Measurements from ENCODE around the gene CIDEB. TPM values are rescaled to one million over a fixed set of nuclear protein-coding genes. Genes with fewer than 3 reads are reported as not detected.
A peak's percentile ranks its signal among the peaks of the same experiment; 100 is the strongest.

CIDEB gene
- total and polyA plus RNA-seq, 2 of the 13 experiments (the other 11 are each of a cell fraction or from before 2014, with no cell fraction given): 35.8 to 110 TPM

DNA sequence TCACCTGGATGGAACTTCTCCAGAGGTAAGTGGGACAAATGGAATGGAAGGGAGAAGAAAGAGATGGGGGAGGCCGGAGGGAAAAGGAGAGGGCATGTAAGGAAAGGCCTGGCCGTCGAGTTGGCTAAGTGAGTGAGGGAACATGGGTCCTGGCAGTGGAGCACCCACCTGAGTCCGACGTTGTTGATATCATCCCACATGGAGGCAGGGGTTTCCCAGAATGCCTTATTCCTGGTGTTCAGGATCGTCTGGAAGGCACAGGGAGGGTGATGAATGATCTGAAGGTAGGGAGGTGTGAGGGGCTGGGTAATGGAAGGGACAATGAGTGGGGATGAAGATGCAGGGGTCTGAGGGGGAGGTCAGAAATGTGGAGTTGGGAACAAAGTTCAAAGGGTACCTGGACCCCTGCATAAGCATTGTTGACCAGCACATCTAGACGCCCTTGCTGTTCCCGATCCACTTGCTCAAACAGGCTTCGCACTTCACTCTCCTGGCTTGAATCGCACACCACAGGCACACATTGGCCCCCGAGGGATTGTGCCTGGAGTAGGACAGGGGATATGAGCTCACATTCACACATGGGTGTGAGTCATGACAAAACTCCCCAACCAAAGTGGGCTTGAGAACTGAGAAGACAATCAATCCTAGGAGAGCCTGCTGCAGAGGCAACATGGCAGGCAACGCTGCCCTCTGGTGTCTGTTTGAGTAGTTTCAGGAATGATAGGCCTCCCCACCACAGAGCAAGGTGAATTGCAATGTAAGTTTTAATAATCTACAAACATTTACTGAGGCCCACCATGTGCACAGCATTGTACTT, 11.2 kb downstream of the CIDEB start (continued):
- TF ChIP-seq, protein P1, sequence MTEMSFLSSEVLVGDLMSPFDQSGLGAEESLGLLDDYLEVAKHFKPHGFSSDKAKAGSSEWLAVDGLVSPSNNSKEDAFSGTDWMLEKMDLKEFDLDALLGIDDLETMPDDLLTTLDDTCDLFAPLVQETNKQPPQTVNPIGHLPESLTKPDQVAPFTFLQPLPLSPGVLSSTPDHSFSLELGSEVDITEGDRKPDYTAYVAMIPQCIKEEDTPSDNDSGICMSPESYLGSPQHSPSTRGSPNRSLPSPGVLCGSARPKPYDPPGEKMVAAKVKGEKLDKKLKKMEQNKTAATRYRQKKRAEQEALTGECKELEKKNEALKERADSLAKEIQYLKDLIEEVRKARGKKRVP (CRISPR knock-in tag; IDR thresholded peaks at IDR 0.05): 0 out of 4 replicates have a peak, but pooled peaks of 1 of the 2 experiments have one; percentile 26
- no peak for TF ChIP-seq CHD2 (IDR thresholded peaks at IDR 0.05; ENCODE audit: low read depth, low read length)
- no peak for TF ChIP-seq ZNF10 (CRISPR knock-in tag; IDR thresholded peaks at IDR 0.05; ENCODE audit: borderline replicate concordance, low read depth)
- TF ChIP-seq, protein P2, sequence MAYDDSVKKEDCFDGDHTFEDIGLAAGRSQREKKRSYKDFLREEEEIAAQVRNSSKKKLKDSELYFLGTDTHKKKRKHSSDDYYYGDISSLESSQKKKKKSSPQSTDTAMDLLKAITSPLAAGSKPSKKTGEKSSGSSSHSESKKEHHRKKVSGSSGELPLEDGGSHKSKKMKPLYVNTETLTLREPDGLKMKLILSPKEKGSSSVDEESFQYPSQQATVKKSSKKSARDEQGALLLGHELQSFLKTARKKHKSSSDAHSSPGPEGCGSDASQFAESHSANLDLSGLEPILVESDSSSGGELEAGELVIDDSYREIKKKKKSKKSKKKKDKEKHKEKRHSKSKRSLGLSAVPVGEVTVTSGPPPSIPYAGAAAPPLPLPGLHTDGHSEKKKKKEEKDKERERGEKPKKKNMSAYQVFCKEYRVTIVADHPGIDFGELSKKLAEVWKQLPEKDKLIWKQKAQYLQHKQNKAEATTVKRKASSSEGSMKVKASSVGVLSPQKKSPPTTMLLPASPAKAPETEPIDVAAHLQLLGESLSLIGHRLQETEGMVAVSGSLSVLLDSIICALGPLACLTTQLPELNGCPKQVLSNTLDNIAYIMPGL (CRISPR knock-in tag; IDR thresholded peaks at IDR 0.05; ENCODE audit: borderline replicate concordance in 1 of 2, low read depth in 1 of 2): peak; percentile 68 to 90
- 0 out of 2 replicates have a peak, but pooled peaks have one; percentile 14 for TF ChIP-seq TEAD2 (CRISPR knock-in tag; IDR thresholded peaks at IDR 0.05)
- TF ChIP-seq, protein P3, sequence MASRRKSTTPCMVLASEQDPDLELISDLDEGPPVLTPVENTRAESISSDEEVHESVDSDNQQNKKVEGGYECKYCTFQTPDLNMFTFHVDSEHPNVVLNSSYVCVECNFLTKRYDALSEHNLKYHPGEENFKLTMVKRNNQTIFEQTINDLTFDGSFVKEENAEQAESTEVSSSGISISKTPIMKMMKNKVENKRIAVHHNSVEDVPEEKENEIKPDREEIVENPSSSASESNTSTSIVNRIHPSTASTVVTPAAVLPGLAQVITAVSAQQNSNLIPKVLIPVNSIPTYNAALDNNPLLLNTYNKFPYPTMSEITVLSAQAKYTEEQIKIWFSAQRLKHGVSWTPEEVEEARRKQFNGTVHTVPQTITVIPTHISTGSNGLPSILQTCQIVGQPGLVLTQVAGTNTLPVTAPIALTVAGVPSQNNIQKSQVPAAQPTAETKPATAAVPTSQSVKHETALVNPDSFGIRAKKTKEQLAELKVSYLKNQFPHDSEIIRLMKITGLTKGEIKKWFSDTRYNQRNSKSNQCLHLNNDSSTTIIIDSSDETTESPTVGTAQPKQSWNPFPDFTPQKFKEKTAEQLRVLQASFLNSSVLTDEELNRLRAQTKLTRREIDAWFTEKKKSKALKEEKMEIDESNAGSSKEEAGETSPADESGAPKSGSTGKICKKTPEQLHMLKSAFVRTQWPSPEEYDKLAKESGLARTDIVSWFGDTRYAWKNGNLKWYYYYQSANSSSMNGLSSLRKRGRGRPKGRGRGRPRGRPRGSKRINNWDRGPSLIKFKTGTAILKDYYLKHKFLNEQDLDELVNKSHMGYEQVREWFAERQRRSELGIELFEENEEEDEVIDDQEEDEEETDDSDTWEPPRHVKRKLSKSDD (CRISPR knock-in tag; IDR thresholded peaks at IDR 0.05; ENCODE audit: low read depth): 0 out of 2 replicates have a peak, but pooled peaks have one; percentile 22
- TF ChIP-seq U2AF1 (optimal IDR thresholded peaks at IDR 0.05; ENCODE audit: low read depth, low read length): no peak
- no peak for TF ChIP-seq ZFP37 (CRISPR knock-in tag; IDR thresholded peaks at IDR 0.05; ENCODE audit: borderline replicate concordance)
- TF ChIP-seq, protein P4, sequence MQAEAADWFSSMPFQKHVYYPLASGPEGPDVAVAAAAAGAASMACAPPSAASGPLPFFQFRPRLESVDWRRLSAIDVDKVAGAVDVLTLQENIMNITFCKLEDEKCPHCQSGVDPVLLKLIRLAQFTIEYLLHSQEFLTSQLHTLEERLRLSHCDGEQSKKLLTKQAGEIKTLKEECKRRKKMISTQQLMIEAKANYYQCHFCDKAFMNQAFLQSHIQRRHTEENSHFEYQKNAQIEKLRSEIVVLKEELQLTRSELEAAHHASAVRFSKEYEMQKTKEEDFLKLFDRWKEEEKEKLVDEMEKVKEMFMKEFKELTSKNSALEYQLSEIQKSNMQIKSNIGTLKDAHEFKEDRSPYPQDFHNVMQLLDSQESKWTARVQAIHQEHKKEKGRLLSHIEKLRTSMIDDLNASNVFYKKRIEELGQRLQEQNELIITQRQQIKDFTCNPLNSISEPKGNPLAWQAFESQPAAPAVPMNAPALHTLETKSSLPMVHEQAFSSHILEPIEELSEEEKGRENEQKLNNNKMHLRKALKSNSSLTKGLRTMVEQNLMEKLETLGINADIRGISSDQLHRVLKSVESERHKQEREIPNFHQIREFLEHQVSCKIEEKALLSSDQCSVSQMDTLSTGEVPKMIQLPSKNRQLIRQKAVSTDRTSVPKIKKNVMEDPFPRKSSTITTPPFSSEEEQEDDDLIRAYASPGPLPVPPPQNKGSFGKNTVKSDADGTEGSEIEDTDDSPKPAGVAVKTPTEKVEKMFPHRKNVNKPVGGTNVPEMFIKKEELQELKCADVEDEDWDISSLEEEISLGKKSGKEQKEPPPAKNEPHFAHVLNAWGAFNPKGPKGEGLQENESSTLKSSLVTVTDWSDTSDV (CRISPR knock-in tag; IDR thresholded peaks at IDR 0.05): no peak
- no peak for TF ChIP-seq SOX13 (IDR thresholded peaks at IDR 0.05)
- TF ChIP-seq SOX13 (CRISPR knock-in tag; conservative IDR thresholded peaks at IDR 0.05 in 1 of 2, IDR thresholded peaks at IDR 0.05 in 1 of 2): peak in 1 of 2 experiments; percentile 43; a peak in 1 of 4 replicates
- TF ChIP-seq RCOR2 (CRISPR knock-in tag; IDR thresholded peaks at IDR 0.05): no peak
- TF ChIP-seq NR2C2 (CRISPR knock-in tag; IDR thresholded peaks at IDR 0.05; ENCODE audit: borderline replicate concordance): peak; percentile 30; the same call in 1 of the 2 replicates
- TF ChIP-seq, protein P5, sequence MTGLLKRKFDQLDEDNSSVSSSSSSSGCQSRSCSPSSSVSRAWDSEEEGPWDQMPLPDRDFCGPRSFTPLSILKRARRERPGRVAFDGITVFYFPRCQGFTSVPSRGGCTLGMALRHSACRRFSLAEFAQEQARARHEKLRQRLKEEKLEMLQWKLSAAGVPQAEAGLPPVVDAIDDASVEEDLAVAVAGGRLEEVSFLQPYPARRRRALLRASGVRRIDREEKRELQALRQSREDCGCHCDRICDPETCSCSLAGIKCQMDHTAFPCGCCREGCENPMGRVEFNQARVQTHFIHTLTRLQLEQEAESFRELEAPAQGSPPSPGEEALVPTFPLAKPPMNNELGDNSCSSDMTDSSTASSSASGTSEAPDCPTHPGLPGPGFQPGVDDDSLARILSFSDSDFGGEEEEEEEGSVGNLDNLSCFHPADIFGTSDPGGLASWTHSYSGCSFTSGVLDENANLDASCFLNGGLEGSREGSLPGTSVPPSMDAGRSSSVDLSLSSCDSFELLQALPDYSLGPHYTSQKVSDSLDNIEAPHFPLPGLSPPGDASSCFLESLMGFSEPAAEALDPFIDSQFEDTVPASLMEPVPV (CRISPR knock-in tag; IDR thresholded peaks at IDR 0.05): no peak
- no peak for TF ChIP-seq ZNF337 (CRISPR knock-in tag; IDR thresholded peaks at IDR 0.05; ENCODE audit: borderline replicate concordance, low read depth)
- TF ChIP-seq ZNF598 (CRISPR knock-in tag; IDR thresholded peaks at IDR 0.05; ENCODE audit: borderline replicate concordance): peak; percentile 80; the same call in 1 of the 2 replicates
- no peak for TF ChIP-seq ZNF761 (CRISPR knock-in tag; conservative IDR thresholded peaks at IDR 0.05)

Measured in HepG2 (cell line).